A673 (cell line): ENCODE results near the gene FUBP3. TPM values are rescaled to one million over a fixed set of nuclear protein-coding genes. Genes with fewer than 3 reads are reported as not detected.

ENCODE experiments used
- BruUV-seq: library from RNA; stranded (reverse); fragments of 400-500 nt; replicated peaks from 2 replicates; lab custom pipeline; 2021; lab: Mats Ljungman, UMichigan
- CTCF ChIA-PET: fragments of 300-600 bp; sonication (Branson Sonifier 250); formaldehyde crosslinking; loops from one replicate; lab custom pipeline; 2022; ENCODE audit warnings: antibody characterized with exemption; lab: Charles Lee
- POLR2A ChIA-PET: fragments of 300-600 bp; sonication (Branson Sonifier 250); formaldehyde crosslinking; loops from one replicate; lab custom pipeline; 2022; ENCODE audit warnings: antibody characterized with exemption; ENCODE audit not compliant: low non-redundant PET; lab: Charles Lee
- DNase-seq: peaks from one replicate; pipeline ENCODE4 v3.0.0-alpha.2; 2015; ENCODE audit warnings: low spot score
- H3K27ac ChIP-seq: fragments of 200-600 bp; sonication (generic); 2 replicates; pipeline ENCODE4 v1.5.1; 2016; ENCODE audit warnings: mixed run types, low read depth, mild to moderate bottlenecking, mixed read lengths, antibody characterized with exemption, low read length; ENCODE audit not compliant: poor library complexity, severe bottlenecking
- H3K27me3 ChIP-seq: fragments of 200-600 bp; sonication (generic); replicated peaks from 2 replicates; pipeline ENCODE4 v1.6.1; 2017; ENCODE audit warnings: mixed run types, low read depth, mild to moderate bottlenecking, mixed read lengths, antibody characterized with exemption, low read length; ENCODE audit not compliant: insufficient read depth, poor library complexity
- H3K36me3 ChIP-seq: fragments of 200-600 bp; sonication (generic); 2 replicates; pipeline ENCODE4 v1.6.1; 2016; ENCODE audit warnings: mixed run types, mild to moderate bottlenecking, mixed read lengths, antibody characterized with exemption, low read length; ENCODE audit not compliant: insufficient read depth, poor library complexity, severe bottlenecking
- H3K4me1 ChIP-seq: fragments of 200-600 bp; sonication (generic); 2 replicates; pipeline ENCODE4 v1.6.1; 2017; ENCODE audit warnings: mixed run types, mild to moderate bottlenecking, mixed read lengths, antibody characterized with exemption, low read length; ENCODE audit not compliant: insufficient read depth, poor library complexity, severe bottlenecking
- H3K4me3 ChIP-seq: fragments of 200-600 bp; sonication (generic); 2 replicates; pipeline ENCODE4 v1.5.1; 2016; ENCODE audit warnings: low read depth, mixed run types, mild to moderate bottlenecking, mixed read lengths, low read length; ENCODE audit not compliant: poor library complexity, severe bottlenecking
- H3K9me3 ChIP-seq: fragments of 200-600 bp; sonication (generic); 2 replicates; pipeline ENCODE4 v1.6.1; 2016; ENCODE audit warnings: mixed run types, low read depth, mild to moderate bottlenecking, mixed read lengths, antibody characterized with exemption, low read length; ENCODE audit not compliant: poor library complexity, severe bottlenecking
- EZH2 ChIP-seq: fragments of 200-600 bp; sonication (generic); IDR thresholded peaks from 2 replicates; pipeline ENCODE4 v1.6.1; 2017; ENCODE audit warnings: borderline replicate concordance, low read depth, mild to moderate bottlenecking, mixed read lengths, antibody characterized with exemption, low read length; ENCODE audit not compliant: poor library complexity, severe bottlenecking
- intact Hi-C: fragments of 100-400 bp; cut with micrococcal nuclease; formaldehyde crosslinking; loops from one replicate; pipeline ENCODE4 v1.10.0; 2022; ENCODE audit not compliant: unreplicated experiment
- total RNA-seq: library from RNA; stranded (reverse); gene quantifications from 2 replicates; pipeline ENCODE4 v1.2.3, GENCODE V29; 2021
- TF ChIP-seq, protein P1 (sequence below): fragments of 300-800, 200-600 bp; sonication (generic); conservative IDR thresholded peaks from 2 replicates; pipeline ENCODE4 v1.5.1; 2017; ENCODE audit warnings: low read depth, mild to moderate bottlenecking, antibody characterized with exemption, low read length, moderate library complexity, mixed read lengths

The FUBP3 gene
- total RNA-seq, 1 experiment from 2014 or later = 80.4 TPM

DNA sequence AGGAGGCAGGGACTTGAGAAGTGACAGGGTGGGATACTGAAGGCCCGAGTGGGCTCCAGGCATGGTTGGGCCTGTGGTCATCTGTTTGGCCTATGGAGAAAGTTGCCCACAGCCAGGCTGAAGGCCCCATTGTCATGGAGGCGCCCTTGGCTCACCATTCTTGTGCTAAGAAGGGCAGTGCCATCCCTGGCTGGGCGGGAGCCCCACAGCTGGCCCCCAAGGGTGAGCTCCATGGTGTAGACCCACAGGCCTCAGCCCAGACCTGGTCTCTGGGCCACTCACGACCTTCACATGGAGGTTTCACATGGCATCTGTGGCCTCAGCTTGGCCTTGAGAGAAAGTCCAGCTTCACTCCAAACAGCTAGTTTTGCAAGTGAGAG lies 50.7 kb downstream of the FUBP3 start:
- ChIA-PET POLR2A (no interaction called here), CTCF (no interaction called here)
- DNase-seq = no peak
- Histone ChIP-seq H3K27me3 (no peaks in the 10 kb centered on the region), H3K36me3 (peaks cover 58% of the 10 kb centered on the region), H3K9me3 (no peaks in the 10 kb centered on the region), H3K4me1 (no peaks in the 10 kb centered on the region), H3K27ac (no peak overlapping the region), H3K4me3 (no peak overlapping the region)
- intact Hi-C loops = no loop called here
- TF ChIP-seq, protein P1, sequence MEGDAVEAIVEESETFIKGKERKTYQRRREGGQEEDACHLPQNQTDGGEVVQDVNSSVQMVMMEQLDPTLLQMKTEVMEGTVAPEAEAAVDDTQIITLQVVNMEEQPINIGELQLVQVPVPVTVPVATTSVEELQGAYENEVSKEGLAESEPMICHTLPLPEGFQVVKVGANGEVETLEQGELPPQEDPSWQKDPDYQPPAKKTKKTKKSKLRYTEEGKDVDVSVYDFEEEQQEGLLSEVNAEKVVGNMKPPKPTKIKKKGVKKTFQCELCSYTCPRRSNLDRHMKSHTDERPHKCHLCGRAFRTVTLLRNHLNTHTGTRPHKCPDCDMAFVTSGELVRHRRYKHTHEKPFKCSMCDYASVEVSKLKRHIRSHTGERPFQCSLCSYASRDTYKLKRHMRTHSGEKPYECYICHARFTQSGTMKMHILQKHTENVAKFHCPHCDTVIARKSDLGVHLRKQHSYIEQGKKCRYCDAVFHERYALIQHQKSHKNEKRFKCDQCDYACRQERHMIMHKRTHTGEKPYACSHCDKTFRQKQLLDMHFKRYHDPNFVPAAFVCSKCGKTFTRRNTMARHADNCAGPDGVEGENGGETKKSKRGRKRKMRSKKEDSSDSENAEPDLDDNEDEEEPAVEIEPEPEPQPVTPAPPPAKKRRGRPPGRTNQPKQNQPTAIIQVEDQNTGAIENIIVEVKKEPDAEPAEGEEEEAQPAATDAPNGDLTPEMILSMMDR = no peak
- no peak for TF ChIP-seq EZH2
- BruUV-seq = no TSS peak

DNA sequence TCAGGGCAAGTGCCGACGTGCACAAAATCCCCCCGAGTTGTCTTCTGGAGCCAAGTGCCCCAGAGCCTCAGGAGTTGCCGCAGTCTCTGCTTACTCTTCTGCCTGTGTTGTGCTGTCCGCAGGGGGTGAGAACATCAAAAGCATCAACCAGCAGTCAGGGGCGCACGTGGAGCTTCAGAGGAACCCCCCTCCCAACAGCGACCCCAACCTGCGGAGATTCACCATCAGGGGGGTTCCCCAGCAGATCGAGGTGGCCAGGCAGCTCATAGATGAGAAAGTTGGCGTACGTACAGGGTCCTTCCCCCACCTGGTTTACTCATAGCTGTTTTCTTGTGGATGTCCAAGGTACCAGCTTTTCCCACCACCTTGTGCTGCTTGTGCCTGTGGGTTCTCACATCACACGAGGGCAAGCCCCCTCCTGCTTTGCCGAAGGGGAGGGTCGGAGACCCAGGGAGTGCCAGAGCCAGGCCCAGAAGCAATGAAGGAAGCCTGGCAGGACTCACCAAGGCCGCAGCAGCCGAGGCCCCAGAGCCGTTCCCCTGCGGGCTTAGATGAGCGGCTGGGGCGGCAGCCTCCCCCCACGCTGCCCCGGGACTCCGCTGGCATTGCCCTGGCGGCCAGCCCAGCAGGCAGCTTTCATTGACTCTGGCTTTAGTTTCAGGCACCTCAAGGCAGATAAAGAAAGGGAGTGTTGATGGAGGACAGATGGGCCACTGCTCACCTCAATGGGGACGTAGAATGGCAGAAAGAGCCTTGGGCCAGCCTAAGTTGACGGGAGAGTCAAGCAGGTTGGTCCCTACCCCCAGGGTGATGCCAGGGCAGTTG lies 51.3 kb downstream of the FUBP3 start:
- CTCF ChIA-PET = no interaction called here
- TF ChIP-seq, protein P1 = no peak
- TF ChIP-seq EZH2 = no peak
- Histone ChIP-seq H3K4me3 (no peak overlapping the region), H3K27me3 (no peaks in the 10 kb centered on the region), H3K36me3 (peaks cover 51% of the 10 kb centered on the region), H3K4me1 (no peaks in the 10 kb centered on the region), H3K27ac (no peak overlapping the region), H3K9me3 (no peaks in the 10 kb centered on the region)
- intact Hi-C loops = no loop called here
- BruUV-seq = no TSS peak
- POLR2A ChIA-PET = no interaction called here
- no peak for DNase-seq

DNA sequence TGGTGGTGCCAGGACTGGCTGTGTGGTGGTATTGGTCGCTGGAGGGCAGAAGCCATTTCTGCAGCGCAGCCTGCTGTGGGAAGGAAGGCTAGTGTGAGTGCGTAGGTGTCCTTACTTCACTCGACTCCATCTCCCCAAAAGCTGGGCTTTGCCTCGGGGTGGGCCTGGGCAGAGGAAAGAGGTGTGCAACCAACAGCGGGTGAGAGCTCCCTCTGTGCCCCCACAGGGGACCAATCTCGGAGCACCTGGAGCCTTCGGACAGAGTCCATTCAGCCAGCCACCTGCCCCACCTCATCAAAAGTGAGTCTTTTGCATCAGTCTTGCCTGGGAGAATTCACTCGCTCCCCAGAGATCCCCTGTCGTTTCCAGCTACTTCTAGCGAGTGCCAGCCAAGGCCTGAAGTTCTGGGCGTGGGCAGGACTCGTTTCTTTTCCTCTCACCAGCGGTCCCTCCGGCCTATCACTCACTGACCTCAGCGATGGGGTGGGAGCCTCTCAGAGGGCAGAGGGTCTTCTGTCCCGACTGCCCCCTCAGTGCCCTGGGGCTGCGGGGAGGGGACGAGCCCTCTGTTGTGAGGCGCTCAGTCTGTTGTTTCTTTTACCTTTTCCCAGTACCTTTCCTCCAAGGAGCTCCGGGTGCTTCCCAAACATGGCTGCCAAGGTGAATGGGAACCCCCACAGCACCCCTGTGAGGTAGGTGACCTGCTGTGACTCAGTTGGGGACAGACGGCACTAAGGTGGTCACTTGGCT lies 52.1 kb downstream of the FUBP3 start:
- ChIA-PET POLR2A (no interaction called here), CTCF (no interaction called here)
- Histone ChIP-seq H3K9me3 (no peaks in the 10 kb centered on the region), H3K4me3 (no peak overlapping the region), H3K36me3 (peaks cover 52% of the 10 kb centered on the region), H3K27ac (no peak overlapping the region), H3K4me1 (no peaks in the 10 kb centered on the region), H3K27me3 (no peaks in the 10 kb centered on the region)
- DNase-seq = no peak
- TF ChIP-seq, protein P1 = no peak
- TF ChIP-seq EZH2 = no peak
- intact Hi-C loops = no loop called here
- BruUV-seq = no TSS peak
